Frontal cortex (tissue), 4 donors: ENCODE measurements around the gene LARP7. TPM values are rescaled to one million over a fixed set of nuclear protein-coding genes. Genes with fewer than 3 reads are reported as not detected.
"Not testable (repeated sequence)": the region's sequence is repeated elsewhere in the genome, so short reads cannot be mapped to it uniquely, and the experiment has no call there.

Experiments used
- DNase-seq, 2 donors: peaks; one replicate each; pipeline ENCODE4 v3.0.0; 2012; ENCODE audit warnings: low spot score in 2 of 2
- FAIRE-seq: peaks from 2 replicates; lab custom pipeline; 2012; peaks lifted over from hg19 to GRCh38; lab: Jason Lieb, UNC
- total RNA-seq: library from RNA; depleted of rRNA; stranded (reverse); fragments of >200 nt; gene quantifications from one replicate; pipeline ENCODE4 v1.2.3, GENCODE V29; 2014
- donor health status: control.
- donor health status: control.
- donor health status: control.

LARP7 gene
- total RNA-seq = 20.0 TPM

DNA sequence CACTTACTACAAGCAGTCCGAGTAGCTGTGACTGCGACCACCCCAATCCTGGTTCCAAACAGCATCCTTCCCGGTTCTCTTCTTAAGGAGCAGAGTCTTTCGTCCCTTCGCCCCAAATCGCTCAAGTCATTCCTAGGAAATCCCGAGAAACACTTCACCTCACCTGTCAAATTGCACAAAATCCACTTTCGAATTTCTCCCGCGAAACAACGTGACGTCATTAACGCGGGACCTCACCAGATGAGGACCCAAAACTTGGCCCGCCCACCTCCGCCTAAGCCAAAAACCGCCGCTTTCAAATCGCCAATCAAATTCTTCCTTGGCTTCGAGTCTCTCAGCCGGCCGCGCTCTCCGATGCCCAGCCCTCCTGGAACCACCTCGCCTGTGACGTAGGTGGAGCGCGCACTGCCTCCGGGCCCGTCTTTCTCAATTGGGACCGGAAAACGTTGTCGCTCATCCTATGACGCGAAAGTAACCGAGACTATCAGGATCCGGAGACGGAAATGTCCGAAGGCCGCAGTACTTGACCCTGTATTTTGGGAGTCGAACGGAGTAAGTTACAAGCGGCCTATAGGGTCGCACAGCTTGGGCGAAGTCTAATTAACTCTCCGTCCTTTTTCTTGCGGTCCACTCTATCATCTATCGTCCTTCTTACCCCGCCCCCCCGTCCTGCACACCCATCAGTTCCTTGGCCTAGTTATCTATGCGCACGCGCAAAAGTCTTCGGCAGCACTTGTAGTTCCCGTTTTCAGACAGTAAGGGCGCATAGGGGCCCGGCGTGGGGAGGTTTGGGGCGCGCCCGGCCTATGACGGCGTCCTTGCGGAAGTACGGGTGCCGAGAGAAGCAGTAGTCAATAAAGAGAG, at the start of gene LARP7, which contains the start of gene ZGRF1:
TSS of gene LARP7 (plus strand) at position 456 of the 864 bp plus-strand sequence. CDS start 7,527 bp downstream, outside the sequence.
TSS of gene ZGRF1 (minus strand) at position 222 of the 864 bp plus-strand sequence. CDS start 3,733 bp downstream, outside the sequence.
- peak; percentile 69 to 82 for DNase-seq
- peak; percentile 86 for FAIRE-seq

GRCh38 chr4:112589206-112589605, 47.7 kb upstream of the LARP7 start:
- DNase-seq (no peak), FAIRE-seq (no peak)

DNA sequence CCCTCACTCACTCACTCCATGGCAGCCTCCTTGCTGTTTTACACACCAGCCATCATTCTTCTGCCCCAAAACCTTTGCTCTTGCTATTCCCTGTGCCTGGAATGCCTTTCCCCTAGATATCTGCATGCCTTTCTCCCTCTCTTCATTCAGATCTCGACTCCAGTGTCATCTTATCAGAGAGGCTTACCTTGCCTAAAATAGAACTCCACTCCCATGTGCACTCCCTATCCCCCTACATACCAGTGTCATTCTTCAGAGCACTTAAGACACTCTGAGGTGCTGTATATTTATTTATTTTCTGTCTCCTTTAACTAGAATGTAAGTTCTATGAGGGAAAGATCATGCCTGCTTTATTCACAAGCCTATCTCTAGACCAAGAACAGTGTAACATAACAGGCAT, 45.4 kb upstream of the LARP7 start:
- FAIRE-seq = no peak
- DNase-seq = no peak

DNA sequence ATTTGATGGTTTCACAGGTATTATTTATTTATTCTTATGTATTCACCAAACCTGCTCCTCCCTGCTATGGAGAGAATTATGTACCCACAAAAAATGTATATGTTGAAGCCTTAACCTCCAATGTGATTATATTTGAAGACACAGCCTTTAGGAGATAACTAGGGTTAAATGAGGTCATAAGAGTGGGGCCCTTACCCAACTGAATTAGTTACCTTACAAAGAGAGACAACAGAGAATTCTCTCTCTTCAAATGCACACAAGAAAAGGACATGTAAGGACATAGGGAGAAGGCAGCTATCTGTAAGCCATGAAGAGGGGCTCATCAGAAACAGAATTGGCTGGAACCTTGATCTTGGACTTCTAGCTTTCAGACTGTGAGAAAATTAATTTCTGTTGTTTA, 44.2 kb upstream of the LARP7 start:
- DNase-seq (no peak), FAIRE-seq (no peak)

DNA sequence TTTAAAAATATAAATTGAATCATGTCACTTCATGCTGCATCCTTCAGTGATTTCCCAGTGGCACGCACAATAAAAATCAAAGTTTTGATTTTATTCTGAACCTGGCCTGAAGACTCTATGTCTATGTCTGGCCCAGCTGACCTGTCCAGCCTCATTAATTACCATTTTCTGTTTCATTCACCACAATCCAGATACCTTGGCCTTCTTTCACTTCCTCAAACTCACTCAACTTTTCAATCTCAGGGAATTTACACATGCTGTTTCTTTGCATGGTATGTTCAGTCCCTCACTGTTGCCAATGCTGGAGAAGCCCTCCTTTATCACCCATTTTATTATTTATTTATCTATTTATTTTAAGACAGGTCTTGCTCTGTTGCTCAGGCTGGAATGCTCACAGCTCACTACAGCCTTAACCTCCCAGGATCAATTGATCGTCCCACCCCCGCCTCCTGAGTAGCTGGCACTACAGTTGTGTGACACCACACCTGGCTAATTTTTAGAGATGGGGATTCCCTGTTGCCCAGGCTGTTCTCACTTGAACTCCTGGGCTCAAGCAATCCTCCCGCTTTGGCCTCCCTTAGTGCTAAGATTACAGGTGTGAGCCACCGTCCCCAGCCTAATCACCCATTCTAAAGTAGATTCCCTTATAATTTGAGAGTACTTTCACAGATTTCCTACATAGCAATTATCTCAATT, 43.4 kb upstream of the LARP7 start:
- DNase-seq = no peak
- FAIRE-seq = no peak

DNA sequence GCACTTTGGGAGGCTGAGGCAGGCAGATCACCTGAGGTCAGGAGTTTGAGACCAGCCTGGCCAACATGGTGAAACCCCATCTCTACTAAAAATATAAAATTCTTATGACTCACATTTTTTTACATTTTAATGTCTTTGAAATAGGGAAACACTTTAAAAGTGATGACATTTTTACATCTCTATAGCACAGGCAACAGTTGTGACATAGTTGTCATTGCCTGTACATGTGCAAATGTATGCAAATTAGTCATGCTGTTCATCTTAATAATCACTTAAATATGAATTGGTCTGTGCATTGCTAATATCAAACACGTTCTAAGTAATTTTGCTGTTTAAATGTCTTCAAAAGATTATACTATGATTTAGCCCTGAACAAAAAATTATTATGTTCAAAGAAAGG, 42.0 kb upstream of the LARP7 start:
- no peak for FAIRE-seq
- DNase-seq = no peak

DNA sequence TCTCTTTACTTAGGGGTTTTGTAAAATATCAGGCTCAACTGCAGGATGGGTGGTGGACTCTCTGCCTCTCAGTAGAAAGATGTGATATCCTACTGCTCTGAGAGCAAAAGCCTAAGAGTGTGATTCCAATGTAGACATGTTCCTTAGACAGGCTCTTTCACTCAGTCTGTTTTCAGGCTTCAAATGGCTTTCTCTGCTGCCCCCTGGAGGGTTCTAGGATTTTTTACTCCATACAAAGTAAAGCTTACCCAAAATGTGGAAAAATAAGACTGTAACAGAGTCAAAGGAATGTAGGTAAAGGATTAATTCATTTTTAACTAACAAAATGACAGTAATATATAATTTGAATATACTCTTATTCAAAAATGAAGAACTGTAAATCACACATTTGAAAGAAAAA, 32.4 kb upstream of the LARP7 start:
- DNase-seq (peak; percentile 24 to 57), FAIRE-seq (peak; percentile 87)

DNA sequence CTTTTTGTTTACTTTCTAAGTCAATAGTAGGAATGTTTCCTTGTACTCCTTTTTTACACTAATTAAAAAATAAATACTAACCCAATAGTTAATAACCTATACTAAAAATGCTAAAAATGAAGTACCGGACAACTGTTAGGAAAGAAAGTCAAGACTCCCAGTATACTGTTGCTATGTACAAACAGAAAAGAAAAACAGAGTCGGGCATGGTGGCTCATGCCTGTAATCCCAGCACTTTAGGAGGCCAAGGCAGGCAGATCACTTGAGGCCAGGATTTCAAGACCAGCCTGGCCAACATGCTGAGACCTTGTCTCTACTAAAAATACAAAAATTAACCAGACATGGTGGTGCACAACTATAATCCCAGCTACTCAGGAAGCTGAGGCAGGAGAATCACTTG, 24.1 kb upstream of the LARP7 start:
- not testable (repeated sequence) for DNase-seq, FAIRE-seq

DNA sequence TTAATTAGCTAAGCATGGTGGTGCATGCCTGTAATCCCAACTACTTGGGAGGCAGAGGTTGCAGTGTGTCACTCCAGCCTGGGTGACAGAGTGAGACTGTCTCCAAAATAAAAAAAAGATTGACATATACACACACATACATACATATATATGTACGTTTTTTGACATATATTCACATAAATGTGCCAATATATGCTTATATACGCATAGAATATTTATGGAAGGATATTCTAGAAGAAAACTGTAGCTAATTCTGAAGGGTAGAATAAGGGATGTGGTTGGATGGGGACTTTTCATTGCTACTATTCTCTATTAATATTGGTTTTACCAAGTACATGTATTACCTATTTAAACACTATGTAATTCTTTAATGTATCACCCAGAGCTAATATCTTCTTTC, 20.0 kb upstream of the LARP7 start:
- DNase-seq (no peak), FAIRE-seq (no peak)

DNA sequence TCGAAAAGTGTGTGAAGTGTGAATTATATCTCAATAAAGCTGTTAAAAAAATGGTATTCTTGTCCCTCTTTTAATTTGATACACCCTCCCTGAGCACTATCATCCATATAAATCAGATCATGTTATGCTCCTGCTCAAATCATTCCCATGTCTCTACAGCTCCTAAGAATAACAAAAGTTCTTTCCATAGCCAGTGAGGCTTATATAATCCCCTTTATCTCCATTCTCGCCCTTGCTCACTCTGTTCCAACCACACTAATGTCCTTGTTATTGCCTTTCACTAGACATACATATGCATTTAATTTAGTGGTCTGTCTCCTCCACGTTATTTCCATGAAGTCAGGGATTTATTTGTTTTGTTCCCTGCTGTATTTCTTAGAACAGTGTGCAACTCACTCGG, 10.7 kb upstream of the LARP7 start:
- DNase-seq = no peak

GRCh38 chr4:112633477-112634235, 3.3 kb upstream of the LARP7 start:
- FAIRE-seq (peak; percentile 39), DNase-seq (peak in 1 of 2 donors; percentile 13)

More for the DNA sequence above, 10.7 kb upstream of the LARP7 start:
- no peak for FAIRE-seq

DNA sequence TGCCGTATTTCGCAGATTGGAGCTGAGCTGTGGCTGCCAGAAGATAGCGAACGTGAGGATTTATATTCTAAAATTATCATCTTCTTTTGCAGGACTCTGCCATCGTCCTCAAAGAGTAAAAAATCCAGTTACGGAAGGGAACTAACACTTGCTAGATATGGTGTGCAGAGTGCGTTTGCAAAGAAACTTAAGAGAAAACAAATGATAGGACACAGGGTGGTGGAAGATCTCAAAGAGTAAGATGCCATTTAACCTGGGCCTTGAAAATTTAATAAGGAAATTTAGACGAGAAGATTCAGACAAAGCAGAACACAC, 566 bp downstream of the LARP7 start:
- no peak for FAIRE-seq
- peak in 1 of 2 donors; percentile 8 for DNase-seq

DNA sequence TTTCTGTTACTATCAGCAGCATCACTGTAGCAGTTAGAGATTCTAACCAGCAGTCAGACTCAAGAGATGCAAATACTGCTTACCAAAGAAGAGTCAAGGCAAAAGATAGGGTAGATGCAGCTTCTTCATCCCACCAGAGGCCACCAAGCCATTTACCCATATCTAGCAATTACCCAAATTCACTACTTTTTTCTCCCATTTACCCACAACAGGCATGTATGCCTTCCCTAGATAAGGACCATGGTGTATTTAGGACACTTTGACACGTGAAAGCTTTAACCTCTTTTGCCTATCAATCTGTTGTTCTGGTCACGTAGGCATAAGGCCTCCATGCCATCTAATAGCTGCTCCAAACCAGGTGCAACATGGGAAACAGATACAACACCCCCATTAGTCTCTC, 5.6 kb downstream of the LARP7 start:
- no peak for DNase-seq
- no peak for FAIRE-seq

DNA sequence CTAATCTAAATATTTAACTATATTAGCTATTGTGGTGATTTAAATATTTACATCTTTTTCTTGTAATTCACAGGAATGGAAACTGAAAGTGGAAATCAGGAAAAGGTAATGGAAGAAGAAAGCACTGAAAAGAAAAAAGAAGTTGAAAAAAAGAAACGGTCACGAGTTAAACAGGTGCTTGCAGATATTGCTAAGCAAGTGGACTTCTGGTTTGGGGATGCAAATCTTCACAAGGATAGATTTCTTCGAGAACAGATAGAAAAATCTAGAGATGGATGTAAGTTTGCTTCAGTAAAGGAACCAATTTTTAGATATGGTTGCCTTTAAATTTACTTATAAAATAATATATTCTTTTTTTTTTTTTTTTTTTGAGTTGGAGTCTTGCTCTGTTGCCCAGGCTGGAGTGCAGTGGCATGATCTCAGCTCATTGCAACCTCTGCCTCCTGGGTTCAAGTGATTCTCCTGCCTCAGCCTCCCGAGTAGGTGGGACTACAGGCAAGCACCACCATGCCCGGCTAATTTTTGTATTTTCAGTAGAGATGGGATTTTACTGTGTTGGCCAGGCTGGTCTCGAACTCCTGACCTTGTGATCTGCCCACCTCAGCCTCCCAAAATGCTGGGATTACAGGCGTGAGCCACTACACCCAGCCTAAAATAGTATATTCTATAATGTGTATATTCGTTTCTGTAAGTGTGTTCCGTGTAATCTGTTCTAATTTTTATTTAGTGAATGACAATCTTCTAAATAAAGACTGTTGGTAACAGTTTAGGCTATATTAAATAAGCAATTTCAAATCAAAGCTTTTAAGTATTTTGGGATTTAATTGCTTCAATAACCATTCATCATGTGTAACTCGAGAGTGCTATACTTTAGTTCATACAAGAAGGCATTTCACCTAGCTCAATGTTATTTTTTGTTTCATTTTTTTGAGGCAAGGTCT, 7.9 kb downstream of the LARP7 start:
- not testable (repeated sequence) for FAIRE-seq, DNase-seq

- no peak for FAIRE-seq
- no peak for DNase-seq
Observed at GRCh38 chr4:112645541-112646329, 8.8 kb downstream of the LARP7 start.

DNA sequence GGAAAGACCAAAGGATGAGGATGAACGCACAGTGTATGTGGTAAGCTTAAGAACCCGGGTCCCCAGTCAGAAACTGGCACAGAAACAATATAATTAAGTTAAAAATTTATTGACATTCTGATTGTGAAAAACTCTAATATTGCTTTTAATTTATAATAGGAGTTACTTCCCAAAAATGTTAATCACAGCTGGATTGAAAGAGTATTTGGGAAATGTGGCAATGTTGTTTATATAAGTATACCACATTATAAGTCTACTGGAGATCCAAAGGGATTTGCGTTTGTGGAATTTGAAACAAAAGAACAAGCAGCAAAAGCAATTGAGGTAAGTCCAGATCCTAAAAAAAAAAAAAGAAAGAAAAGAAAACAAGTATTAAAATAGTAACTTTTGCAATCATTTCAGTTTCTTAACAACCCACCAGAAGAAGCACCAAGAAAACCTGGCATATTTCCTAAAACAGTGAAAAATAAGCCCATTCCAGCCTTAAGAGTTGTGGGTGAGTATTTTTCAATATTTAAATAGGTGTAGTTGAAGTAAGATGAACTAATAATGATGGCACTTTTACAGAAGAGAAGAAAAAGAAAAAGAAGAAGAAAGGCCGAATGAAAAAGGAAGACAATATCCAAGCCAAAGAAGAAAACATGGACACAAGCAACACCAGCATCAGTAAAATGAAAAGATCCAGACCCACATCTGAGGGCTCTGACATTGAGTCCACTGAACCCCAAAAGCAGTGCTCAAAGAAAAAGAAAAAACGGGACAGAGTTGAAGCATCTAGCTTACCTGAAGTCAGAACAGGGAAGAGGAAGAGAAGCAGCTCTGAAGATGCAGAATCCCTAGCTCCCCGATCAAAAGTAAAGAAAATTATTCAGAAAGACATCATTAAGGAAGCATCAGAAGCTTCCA, 9.9 kb downstream of the LARP7 start:
- DNase-seq = no peak
- no peak for FAIRE-seq

GRCh38 chr4:112647785-112648184, 10.8 kb downstream of the LARP7 start:
- DNase-seq (no peak), FAIRE-seq (no peak)
